K562 (cell line): ENCODE data around the gene GNAZ. TPM values are rescaled to one million over a fixed set of nuclear protein-coding genes. Genes with fewer than 3 reads are reported as not detected.

Source experiments
- BCOR ChIP-seq: fragments of 450-650 bp; IDR thresholded peaks from 2 replicates; pipeline ENCODE4 v1.6.1; 2016
- KDM4B ChIP-seq, 2 experiments: fragments of 450-650 bp in 1 of 2; sonication (generic) in 1 of 2; IDR thresholded peaks; 2 replicates each; pipeline ENCODE4 v1.6.1; 2016 to 2017; ENCODE audit warnings: borderline replicate concordance in 2 of 2, antibody characterized with exemption in 1 of 2, low read depth in 1 of 2, mild to moderate bottlenecking in 1 of 2
- L3MBTL2 ChIP-seq: fragments of 450-650 bp; IDR thresholded peaks from 2 replicates; pipeline ENCODE4 v1.6.1; 2016; ENCODE audit warnings: mild to moderate bottlenecking, moderate library complexity
- NFIC ChIP-seq: fragments of 450-650 bp; IDR thresholded peaks from 2 replicates; pipeline ENCODE4 v1.6.1; 2017; ENCODE audit warnings: mild to moderate bottlenecking, inconsistent platforms
- RAD21 ChIP-seq, 2 experiments: fragments of 250-450 bp in 1 of 2; fragments of 450-650 bp in 1 of 2; sonication (Bioruptor Pico) in 1 of 2; formaldehyde crosslinking in 1 of 2; IDR thresholded peaks in 1 of 2; conservative IDR thresholded peaks in 1 of 2; 2 replicates each; pipeline versions ENCODE4 v1.4.0 to v1.8.0; 2020 to 2022; ENCODE audit warnings: mild to moderate bottlenecking in 2 of 2, moderate library complexity in 1 of 2
- RFX1 ChIP-seq: fragments of 450-650 bp; IDR thresholded peaks from 2 replicates; pipeline ENCODE4 v1.6.1; 2016; ENCODE audit warnings: mild to moderate bottlenecking, moderate library complexity
- SMARCC2 ChIP-seq: fragments of 450-650 bp; IDR thresholded peaks from 2 replicates; pipeline ENCODE4 v1.6.1; 2017; ENCODE audit warnings: antibody characterized with exemption, moderate library complexity, mild to moderate bottlenecking, low read depth
- ZFP30 ChIP-seq: fragments of 250-450 bp; sonication (Bioruptor Pico); IDR thresholded peaks from 2 replicates; pipeline ENCODE4 v1.8.0; 2022; ENCODE audit warnings: moderate library complexity, mild to moderate bottlenecking, inconsistent platforms, borderline replicate concordance
- ZNF146 ChIP-seq: IDR thresholded peaks from one replicate; pipeline ENCODE4 v1.6.1; 2018; ENCODE audit warnings: missing compliant biosample characterization; ENCODE audit not compliant: unreplicated experiment
- ZNF347 ChIP-seq: fragments of 450-650 bp; formaldehyde crosslinking; IDR thresholded peaks from 2 replicates; pipeline ENCODE4 v1.4.0; 2020; ENCODE audit warnings: low read depth, mild to moderate bottlenecking, moderate library complexity
- polyA plus RNA-seq, 8 experiments: library from polyadenylated mRNA; depleted of rRNA in 4 of 8; stranded (reverse) in 5 of 8; unstranded in 3 of 8; fragments of >200 nt; fragmentation: Nextera tagmentation in 2 of 8; fragmentation: Illumina TruSeq in 1 of 8; extraction: Ambion mirVana in 2 of 8; extraction: Trizol in 1 of 8; gene quantifications; 2 replicates each; pipeline versions ENCODE4 v1.2.1 to v1.2.3, GENCODE V29; 2011 to 2014; ENCODE audit warnings: inconsistent platforms in 1 of 8, missing spikeins in 1 of 8
- total RNA-seq, 7 experiments: library from RNA; depleted of rRNA in 6 of 7; stranded (reverse); fragments of >200 nt in 6 of 7; fragmentation: Illumina TruSeq in 2 of 7; extraction: Trizol in 2 of 7; gene quantifications; 2 replicates each; pipeline versions ENCODE4 v1.2.1 to v1.2.3, GENCODE V29; 2011 to 2021; ENCODE audit warnings: low replicate concordance in 1 of 7
- TF ChIP-seq, protein P1 (sequence below), 2 experiments: IDR thresholded peaks; 2 replicates each; pipeline ENCODE4 v1.6.1; 2011; ENCODE audit warnings: borderline replicate concordance in 1 of 2, control low read depth in 1 of 2, low read depth in 1 of 2, low read length in 1 of 2, mild to moderate bottlenecking in 1 of 2, mixed read lengths in 1 of 2, moderate library complexity in 1 of 2; ENCODE audit not compliant: insufficient read depth in 1 of 2, insufficient read length in 1 of 2, poor library complexity in 1 of 2, severe bottlenecking in 1 of 2; ENCODE audit errors: extremely low read depth in 1 of 2

The GNAZ gene
- total and polyA plus RNA-seq, 9 of the 15 experiments (the other 6 are each of a cell fraction or from before 2014, with no cell fraction given): 0.04 to 0.22 (median 0.13) TPM; not detected in 3

DNA sequence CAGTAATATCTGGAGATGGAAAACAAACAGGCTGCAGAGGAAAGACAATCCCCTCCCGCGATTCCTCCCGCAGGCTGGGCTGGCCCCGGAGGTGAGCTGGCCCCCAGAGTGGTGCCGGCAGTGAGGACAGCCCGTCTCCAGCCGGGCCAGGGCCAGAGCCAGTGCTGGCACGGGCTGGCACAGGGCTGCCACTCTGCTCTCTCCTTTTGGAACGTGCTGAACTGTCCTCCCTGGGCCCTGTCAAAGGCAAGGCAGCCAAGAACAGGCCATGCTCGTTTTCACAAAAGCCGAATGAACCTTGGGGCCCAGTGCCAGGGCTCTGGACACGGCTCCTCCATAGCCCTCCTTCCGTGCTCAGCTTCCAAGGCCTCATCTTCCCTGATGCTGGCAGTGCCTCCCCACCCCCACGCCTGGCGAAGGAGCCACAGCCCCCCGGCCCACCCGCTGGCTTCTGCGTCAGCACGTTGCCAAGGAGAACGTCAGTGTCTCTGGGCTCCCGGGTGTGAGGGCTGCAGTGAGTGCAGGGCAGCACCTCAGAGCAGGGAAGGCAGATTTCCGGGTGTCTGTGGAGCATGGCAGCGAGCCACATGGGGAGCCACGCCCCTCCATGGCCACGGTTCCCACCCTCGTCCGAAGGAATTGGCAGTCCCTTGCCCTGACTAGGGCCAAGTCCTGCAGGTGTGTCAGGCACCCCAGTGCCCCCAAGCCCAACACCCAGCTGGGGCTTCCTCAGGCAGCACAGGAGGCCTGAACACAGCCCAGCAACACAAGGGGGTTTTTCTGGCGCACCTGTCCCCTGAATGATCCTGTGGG, 28.6 kb downstream of the GNAZ start (continued):
- TF ChIP-seq, protein P1, sequence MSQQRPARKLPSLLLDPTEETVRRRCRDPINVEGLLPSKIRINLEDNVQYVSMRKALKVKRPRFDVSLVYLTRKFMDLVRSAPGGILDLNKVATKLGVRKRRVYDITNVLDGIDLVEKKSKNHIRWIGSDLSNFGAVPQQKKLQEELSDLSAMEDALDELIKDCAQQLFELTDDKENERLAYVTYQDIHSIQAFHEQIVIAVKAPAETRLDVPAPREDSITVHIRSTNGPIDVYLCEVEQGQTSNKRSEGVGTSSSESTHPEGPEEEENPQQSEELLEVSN (IDR thresholded peaks at IDR 0.05; ENCODE audit: borderline replicate concordance in 1 of 2, extremely low read depth in 1 of 2, insufficient read depth in 1 of 2, insufficient read length in 1 of 2, low read depth in 1 of 2, low read length in 1 of 2, poor library complexity in 1 of 2, severe bottlenecking in 1 of 2): no peak
- TF ChIP-seq ZNF347 (CRISPR knock-in tag) (no peak), RAD21 (CRISPR knock-in tag; conservative IDR thresholded peaks at IDR 0.05 in 1 of 2, IDR thresholded peaks at IDR 0.05 in 1 of 2) (no peak), RFX1 (no peak), ZNF146 (CRISPR knock-in tag) (no peak), NFIC (no peak), L3MBTL2 (no peak), KDM4B (IDR thresholded peaks at IDR 0.05; ENCODE audit: borderline replicate concordance in 2 of 2, low read depth in 1 of 2) (0 out of 4 replicates have a peak, but pooled peaks of 1 of the 2 experiments have one; percentile 24), ZFP30 (CRISPR knock-in tag) (no peak), BCOR (no peak), SMARCC2 (no peak)
- TF ChIP-seq, all 486 proteins: peak for 19
